Endometrial microvascular endothelial cells (primary cell): Measurements from ENCODE around the gene CCL24. TPM values are rescaled to one million over a fixed set of nuclear protein-coding genes. Genes with fewer than 3 reads are reported as not detected.

ENCODE experiments used
- in situ Hi-C: cut with HindIII; loops from 2 replicates; pipeline ENCODE4 v1.10.0; 2017; ENCODE audit warnings: low sequenced_read_pairs, low pct_unique_long_range_greater_than_20kb; ENCODE audit errors: inconsistent ontology term
- total RNA-seq: library from RNA; depleted of rRNA; stranded (reverse); fragments of >200 nt; gene quantifications from one replicate; pipeline ENCODE4 v1.2.3, GENCODE V29; 2015; ENCODE audit errors: inconsistent ontology term

CCL24 gene
- total RNA-seq, 1 donor from 2014 or later, result not detected

DNA sequence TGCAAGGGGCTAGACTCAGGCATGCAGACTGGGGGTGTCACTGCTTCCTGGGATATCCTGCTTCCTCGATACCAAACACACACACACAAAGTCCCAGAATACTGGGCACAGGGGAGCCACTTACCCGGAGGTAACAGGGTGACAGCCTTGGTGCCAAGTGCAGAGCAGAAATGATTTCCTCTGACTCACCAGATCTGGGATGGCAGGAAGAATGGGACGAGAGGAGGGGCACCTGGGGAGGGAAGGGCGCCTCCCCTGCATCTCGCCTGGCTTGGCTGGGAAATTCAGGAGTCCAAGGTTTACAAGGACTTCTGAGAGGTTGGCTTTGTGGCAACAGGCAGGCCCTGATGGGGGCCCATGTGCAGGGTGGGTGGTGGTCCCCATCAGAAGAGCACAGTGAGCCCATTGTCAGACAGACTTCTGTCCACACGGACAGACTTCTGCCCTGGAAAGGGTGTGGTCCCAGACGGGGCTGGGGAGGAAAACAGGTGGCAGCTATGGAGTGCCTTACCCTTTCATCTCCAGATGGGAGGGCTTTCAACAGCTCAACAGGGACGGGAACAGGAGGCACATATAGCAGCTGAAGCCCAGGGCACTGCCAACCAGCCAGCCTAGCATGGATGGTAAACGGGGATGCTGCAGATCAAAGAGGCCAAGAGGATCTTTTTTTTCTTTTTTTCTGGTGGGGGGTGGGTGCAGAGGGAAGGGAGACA, 9.7 kb upstream of the CCL24 start:
- in situ Hi-C loops, result no loop called here

GRCh38 chr7:75820688-75821087, 7.1 kb upstream of the CCL24 start:
- in situ Hi-C loops, result no loop called here

- in situ Hi-C loops, result no loop called here
These were observed 6.1 kb upstream of the CCL24 start for GRCh38 chr7:75819711-75820110.

GRCh38 chr7:75818472-75818871, 4.9 kb upstream of the CCL24 start:
- in situ Hi-C loops, result no loop called here

- in situ Hi-C loops, result no loop called here
These were observed 3.5 kb upstream of the CCL24 start for GRCh38 chr7:75817116-75817515.

DNA sequence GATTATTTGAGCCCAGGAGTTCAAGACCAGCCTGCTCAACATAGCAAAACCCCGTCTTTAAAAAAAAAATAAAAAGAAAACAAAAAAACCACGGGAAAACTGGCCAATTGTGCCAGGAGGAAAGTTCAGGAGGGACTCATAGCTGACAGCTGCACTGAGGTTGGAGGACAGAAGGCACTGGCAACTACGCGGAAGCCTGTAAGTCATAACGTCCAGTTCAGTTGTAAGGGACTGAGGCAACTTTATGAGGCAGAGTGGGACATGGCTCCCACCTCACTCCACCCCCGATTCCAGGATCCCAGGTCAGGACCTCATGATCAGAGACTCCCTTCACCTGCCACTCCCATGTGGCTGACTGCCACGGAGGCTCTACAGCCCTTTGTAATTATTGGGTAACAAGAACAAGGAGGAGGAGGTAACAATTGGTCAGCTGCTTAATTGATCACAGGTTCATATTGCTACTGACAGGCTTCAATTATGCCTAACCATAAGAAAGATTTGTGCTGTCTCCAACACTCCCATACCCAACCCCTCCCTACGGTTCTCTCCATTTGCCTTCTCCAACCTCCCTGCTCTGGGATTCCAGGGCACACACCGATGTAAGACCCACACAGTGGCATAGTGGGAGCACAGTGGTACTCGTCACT, 1.9 kb upstream of the CCL24 start:
- in situ Hi-C loops, result no loop called here

DNA sequence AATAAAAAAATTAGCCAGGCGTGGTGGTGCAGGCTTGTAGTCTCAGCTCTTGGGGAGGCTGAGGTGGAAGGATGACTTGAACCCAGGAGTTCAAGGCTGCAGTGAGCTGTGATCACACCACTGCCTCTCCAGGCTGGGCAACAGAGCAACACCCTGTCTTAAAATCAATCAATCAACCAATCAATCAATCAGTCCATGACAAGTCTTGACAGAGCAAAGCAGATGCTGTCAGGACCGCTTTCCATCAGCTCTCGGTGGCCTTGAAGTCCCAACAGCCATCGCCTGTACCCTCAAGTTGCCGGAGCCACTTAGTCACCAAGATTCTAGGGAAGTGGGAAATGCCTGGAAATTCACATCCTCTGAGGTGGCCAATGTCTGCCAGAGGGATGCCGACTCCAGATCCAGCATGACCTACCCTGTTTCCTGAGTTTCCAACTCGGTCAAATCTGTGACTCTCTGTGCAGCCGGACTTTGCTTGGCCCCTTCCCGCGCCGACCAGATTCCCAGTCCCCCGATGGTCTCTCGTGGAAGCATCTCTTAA, 871 bp upstream of the CCL24 start:
- in situ Hi-C loops, result no loop called here

GRCh38 chr7:75813084-75813483, 522 bp downstream of the CCL24 start:
- in situ Hi-C loops, result no loop called here

GRCh38 chr7:75811894-75812678, 1.5 kb downstream of the CCL24 start:
- in situ Hi-C loops, result no loop called here

- in situ Hi-C loops, result no loop called here
These were observed 4.2 kb downstream of the CCL24 start for GRCh38 chr7:75809396-75809795.

GRCh38 chr7:75808106-75808505, 5.5 kb downstream of the CCL24 start:
- in situ Hi-C loops, result no loop called here

DNA sequence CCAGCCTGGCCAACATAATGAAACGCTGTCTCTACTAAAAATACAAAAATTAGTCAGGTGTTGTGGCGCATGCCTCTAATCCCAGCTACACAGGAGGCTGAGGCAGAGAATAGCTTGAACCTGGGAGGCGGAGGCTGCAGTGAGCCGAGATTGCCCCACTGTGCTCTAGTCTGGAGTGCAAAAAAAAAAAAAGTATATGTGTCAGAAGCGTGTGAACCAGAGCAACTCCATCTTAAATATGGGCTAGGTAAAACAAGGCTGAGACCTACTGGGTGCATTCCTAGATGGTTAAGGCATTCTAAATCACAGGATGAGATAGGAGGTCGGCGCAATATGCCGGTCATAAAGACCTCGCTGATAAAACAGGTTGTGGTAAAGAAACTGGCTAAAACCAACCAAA, 6.2 kb downstream of the CCL24 start:
- in situ Hi-C loops, result no loop called here

DNA sequence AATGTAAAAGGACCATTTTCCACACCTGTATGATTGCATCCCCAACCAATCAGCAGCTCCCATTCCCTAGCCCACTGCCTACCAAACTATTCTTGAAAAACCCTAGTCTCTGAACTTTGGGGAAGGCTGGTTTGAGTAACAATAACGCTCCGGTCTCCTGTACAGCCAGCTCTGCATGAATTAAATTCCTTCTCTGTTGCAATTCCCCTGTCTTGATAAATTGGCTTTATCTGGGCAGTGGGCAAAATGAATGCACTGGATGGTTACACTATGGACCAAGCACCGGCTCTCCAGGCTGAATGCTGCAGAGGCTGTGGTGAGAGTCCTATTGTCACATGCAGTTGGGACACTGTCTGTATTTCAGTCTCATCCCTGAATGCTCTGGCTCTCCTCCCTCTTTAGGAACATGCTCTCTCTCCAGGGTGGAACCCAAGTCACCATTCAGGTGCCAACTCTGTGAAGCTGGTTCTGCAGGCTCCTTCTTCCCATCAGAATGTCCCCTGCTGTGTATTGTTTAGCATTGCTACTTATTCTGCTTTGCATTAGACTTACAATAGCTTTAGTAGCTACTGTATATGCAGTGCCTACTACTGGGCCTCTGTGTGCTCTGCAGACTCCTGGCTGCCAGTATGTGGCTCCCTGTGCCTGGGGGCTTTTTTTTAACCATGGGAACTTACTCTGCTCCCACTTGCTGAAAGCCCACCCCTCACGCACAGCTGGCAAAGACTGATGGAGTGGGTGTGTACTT, 6.9 kb downstream of the CCL24 start:
- in situ Hi-C loops, result no loop called here

DNA sequence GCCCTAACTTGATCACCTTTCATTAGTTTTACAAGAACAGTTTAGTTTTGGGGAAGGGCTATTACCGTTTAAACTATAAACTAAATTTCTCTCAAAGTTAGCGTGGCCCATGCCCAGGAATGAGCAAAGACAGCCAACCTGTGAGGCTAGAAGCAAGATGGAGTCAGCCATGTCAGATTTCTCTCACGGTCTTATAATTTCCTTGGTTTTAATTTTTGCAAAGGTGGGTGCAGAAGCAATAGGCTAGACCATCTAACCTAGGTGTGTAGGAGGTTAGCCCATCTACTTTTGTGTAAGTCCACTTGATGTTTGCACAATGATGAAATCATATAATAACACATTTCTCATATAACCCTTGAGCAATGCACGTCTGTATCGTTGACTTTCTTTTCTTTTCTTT, 8.9 kb downstream of the CCL24 start:
- in situ Hi-C loops, result no loop called here

DNA sequence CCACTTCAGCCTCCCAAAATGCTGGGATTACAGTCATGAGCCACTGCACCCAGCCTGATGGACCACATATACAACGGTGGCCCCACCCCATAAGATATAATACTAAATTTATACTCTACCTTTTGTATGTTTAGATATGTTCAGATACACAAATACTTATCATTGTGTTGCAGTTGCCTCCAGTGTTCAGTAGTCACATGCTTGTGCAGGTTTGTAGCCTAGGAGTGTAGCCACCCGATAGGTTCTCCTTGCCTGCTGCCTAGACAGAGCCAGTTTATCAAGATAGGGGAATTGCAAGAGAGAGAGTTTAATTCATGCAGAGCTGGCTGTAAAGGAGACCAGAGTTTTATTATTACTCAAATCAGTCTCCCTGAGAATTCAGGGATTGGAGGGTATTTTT, 9.6 kb downstream of the CCL24 start:
- in situ Hi-C loops, result no loop called here

DNA sequence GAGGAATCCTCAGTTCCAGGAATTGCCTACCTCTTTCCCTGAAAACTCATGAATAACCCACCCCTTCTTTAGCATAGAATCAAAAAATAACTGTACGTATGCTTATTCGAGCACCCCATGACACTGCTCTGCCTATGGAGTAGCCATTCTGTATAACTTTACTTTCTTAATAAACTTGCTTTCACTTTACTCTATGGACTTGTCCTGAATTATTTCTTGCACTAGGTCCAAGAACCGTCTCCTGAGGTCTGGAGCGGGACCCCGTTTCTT, 11.1 kb downstream of the CCL24 start:
- in situ Hi-C loops, result no loop called here

DNA sequence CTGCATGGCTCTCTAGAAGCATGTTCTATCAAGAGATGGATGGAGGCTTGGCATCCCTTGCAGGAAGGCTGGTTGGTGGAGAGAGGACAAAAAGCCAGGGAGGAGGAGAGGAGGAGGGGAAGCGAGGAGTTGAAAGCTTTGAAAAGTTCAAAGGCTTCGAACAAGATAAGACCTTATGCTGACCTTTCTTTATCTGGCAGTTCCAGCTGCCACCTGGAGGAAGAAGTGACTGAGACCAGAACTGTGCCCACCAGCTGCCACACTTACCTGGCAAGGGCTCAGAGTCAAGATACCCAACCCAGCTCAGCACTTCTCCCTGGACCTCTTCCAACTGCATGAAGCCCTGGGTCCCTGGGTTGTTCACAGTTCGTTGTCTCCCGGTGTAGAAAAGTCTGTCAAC, 14.8 kb downstream of the CCL24 start:
- in situ Hi-C loops, result no loop called here

GRCh38 chr7:75796420-75796819, 17.2 kb downstream of the CCL24 start:
- in situ Hi-C loops, result no loop called here

DNA sequence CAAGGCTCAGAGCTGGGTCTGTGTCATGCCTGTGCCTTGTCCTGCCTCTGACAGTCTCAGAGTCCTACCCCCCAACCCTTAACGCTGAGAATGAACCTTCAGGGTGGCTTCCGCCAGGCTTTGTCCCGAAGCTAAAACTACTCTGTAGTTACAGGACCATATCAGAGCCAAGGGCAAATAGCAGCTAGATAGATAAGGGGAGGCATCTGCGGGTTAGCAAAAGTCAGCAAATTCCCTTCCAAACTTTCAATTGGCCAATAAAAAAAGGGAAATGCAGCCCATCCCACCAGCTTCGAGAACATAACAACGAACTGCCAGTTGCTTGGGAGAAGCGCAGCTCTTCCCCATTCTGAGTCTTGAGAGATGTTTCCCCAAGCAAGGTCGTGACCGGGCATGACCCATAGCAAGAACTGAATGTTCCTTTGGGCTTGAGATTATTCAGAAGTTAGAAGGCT, 17.7 kb downstream of the CCL24 start:
- in situ Hi-C loops, result no loop called here
